ENCODE data around the gene RABL6. TPM values are rescaled to one million over a fixed set of nuclear protein-coding genes. Genes with fewer than 3 reads are reported as not detected.

Gene RABL6
- total and polyA plus RNA-seq, 2 of the 4 experiments (the other 2 are of a cell fraction): 37.1 to 47.5 TPM

GRCh38 chr9:136782452-136782851 is 25.3 kb upstream of the RABL6 start:
- TF ChIP-seq CEBPB (IDR thresholded peaks at IDR 0.05; ENCODE audit: low read depth, low read length): peak; percentile 73
- TF ChIP-seq MAFK (IDR thresholded peaks at IDR 0.05; ENCODE audit: low read depth, low read length): no peak
- Histone ChIP-seq H3K36me3 (ENCODE audit: control insufficient read depth, insufficient read depth, low read length) (no peaks in the 10 kb centered on the region), H3K14ac (replicated peaks; ENCODE audit: low read depth, low read length) (no peak overlapping the region), H3K9me1 (ENCODE audit: insufficient read depth, low read length) (no peaks in the 10 kb centered on the region), H4K20me1 (ENCODE audit: insufficient read depth, low read length) (no peaks in the 10 kb centered on the region), H2AK9ac (replicated peaks; ENCODE audit: low read depth, low read length, poor library complexity) (no peak overlapping the region), H2AK5ac (ENCODE audit: low read depth, low read length) (no peak overlapping the region), H2BK5ac (ENCODE audit: low read depth, low read length, poor library complexity, severe bottlenecking) (no peak overlapping the region), H3K23ac (ENCODE audit: low read depth, low read length) (no peak overlapping the region), H2BK15ac (ENCODE audit: low read depth, low read length) (no peak overlapping the region), H4K5ac (ENCODE audit: low read depth, low read length) (no peak overlapping the region), H2BK120ac (ENCODE audit: low read depth, low read length) (no peak overlapping the region), H3K9ac (ENCODE audit: low read depth, low read length) (no peak overlapping the region), H3K4me1 (ENCODE audit: control insufficient read depth, insufficient read depth, low read length) (no peaks in the 10 kb centered on the region), H4K8ac (ENCODE audit: low read depth in 2 of 2, low read length in 2 of 2) (no peak overlapping the region), H3K4me3 (ENCODE audit: insufficient read depth, low read depth, low read length) (no peak overlapping the region), H3K9me3 (ENCODE audit: control insufficient read depth, insufficient read depth, low read length) (no peaks in the 10 kb centered on the region), H3K27me3 (ENCODE audit: control insufficient read depth, insufficient read depth, low read length) (peaks cover 44% of the 10 kb centered on the region), H4K91ac (ENCODE audit: insufficient read depth, low read depth, low read length) (no peak overlapping the region), H2AFZ (replicated peaks; ENCODE audit: low read length, poor library complexity) (no peak overlapping the region), H3K56ac (ENCODE audit: extremely low read depth, insufficient read depth, low read length) (no peak overlapping the region), H2BK20ac (ENCODE audit: low read depth, low read length) (no peak overlapping the region), H3K27ac (ENCODE audit: insufficient read depth, low read length) (no peak overlapping the region), H3K79me1 (ENCODE audit: low read depth in 1 of 2, low read length in 2 of 2) (no peaks in the 10 kb centered on the region), H3K18ac (ENCODE audit: low read depth, low read length) (no peak overlapping the region), H3K4ac (ENCODE audit: low read depth, low read length) (no peak overlapping the region), H3K4me2 (ENCODE audit: low read depth, low read length) (no peak overlapping the region)
- ChIA-PET POLR2A (ENCODE audit: unreplicated experiment) (no interaction called here), CTCF (no interaction called here)
- intact Hi-C loops (cut with micrococcal nuclease): no loop called here
- in situ Hi-C loops (cut with MboI; ENCODE audit: low sequenced_read_pairs): loop anchor here (10.0 kb wide), 1 partner anchor 252 kb away; the partner anchor contains the start of gene FUT7
- no TSS peak for BruUV-seq (replicated peaks)
- no CpG with 5 or more reads among the region's 3 CpGs for WGBS, 2 experiments (ENCODE audit: extremely low coverage in 2 of 2, insufficient read length in 1 of 2)
- dilution Hi-C loops (cut with HindIII; ENCODE audit: low sequenced_read_pairs, unreplicated experiment): no loop called here
- ATAC-seq (ENCODE audit: low read depth) (no peak), DNase-seq (no peak)

Measured in IMR-90 (cell line).